Ishikawa (cell line): ENCODE results near the gene CADPS.

Experiments used
- EGR1 ChIP-seq: IDR thresholded peaks from 2 replicates; pipeline ENCODE4 v1.6.1; 2012
- MAX ChIP-seq: IDR thresholded peaks from 2 replicates; pipeline ENCODE4 v1.6.1; 2012
- RAD21 ChIP-seq: IDR thresholded peaks from 2 replicates; pipeline ENCODE4 v1.6.1; 2012; ENCODE audit warnings: low read depth
- TAF1 ChIP-seq: IDR thresholded peaks from 2 replicates; pipeline ENCODE4 v1.6.1; 2012; ENCODE audit warnings: low read depth, mild to moderate bottlenecking
- TF ChIP-seq, protein P1 (sequence below): IDR thresholded peaks from 2 replicates; pipeline ENCODE4 v1.6.1; 2012
- TF ChIP-seq, protein P2 (sequence below): IDR thresholded peaks from 2 replicates; pipeline ENCODE4 v1.6.1; 2012; ENCODE audit warnings: low read depth, mild to moderate bottlenecking

DNA sequence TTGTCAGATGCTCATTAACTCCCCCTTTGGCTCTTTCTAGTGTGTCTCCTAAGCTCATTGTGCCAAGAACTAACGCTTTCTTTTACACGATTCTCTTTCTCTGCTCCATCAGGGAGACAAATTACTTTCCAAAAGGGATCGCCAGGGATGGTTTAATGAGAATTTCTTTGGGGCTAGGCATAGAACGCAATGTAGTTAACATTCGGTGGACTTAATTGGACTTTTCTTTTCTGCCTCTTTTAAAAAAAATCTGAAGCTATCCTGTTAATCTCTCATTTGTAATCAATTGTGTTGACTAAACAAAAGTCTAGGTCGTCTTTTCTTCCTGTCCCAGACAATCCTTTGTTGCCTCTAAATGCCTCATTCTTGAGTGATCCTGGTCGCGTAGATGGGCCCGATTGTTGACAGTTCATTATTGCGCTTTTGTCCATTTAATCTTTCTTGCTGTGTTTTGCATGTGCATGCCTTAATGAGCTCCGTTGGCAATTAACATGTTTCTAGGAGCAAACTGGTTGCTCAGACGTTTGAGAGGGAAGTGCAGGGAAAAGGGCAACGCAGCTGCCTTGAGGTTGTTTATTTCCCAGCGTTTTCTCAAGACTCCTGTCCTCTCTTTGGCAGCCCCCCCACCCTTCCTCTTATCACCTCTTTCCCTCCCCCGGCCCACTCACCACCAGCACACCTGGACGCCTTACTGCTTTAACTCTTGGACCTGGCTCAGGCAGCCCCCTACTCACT, 509.7 kb downstream of the CADPS start:
- no peak for TF ChIP-seq TAF1
- no peak for TF ChIP-seq MAX
- TF ChIP-seq EGR1: no peak
- TF ChIP-seq RAD21: no peak
- TF ChIP-seq, protein P1, sequence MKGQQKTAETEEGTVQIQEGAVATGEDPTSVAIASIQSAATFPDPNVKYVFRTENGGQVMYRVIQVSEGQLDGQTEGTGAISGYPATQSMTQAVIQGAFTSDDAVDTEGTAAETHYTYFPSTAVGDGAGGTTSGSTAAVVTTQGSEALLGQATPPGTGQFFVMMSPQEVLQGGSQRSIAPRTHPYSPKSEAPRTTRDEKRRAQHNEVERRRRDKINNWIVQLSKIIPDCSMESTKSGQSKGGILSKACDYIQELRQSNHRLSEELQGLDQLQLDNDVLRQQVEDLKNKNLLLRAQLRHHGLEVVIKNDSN: no peak
- TF ChIP-seq, protein P2, sequence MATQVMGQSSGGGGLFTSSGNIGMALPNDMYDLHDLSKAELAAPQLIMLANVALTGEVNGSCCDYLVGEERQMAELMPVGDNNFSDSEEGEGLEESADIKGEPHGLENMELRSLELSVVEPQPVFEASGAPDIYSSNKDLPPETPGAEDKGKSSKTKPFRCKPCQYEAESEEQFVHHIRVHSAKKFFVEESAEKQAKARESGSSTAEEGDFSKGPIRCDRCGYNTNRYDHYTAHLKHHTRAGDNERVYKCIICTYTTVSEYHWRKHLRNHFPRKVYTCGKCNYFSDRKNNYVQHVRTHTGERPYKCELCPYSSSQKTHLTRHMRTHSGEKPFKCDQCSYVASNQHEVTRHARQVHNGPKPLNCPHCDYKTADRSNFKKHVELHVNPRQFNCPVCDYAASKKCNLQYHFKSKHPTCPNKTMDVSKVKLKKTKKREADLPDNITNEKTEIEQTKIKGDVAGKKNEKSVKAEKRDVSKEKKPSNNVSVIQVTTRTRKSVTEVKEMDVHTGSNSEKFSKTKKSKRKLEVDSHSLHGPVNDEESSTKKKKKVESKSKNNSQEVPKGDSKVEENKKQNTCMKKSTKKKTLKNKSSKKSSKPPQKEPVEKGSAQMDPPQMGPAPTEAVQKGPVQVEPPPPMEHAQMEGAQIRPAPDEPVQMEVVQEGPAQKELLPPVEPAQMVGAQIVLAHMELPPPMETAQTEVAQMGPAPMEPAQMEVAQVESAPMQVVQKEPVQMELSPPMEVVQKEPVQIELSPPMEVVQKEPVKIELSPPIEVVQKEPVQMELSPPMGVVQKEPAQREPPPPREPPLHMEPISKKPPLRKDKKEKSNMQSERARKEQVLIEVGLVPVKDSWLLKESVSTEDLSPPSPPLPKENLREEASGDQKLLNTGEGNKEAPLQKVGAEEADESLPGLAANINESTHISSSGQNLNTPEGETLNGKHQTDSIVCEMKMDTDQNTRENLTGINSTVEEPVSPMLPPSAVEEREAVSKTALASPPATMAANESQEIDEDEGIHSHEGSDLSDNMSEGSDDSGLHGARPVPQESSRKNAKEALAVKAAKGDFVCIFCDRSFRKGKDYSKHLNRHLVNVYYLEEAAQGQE: no peak
